NCI-H2107 treated with DMSO at 0.1 percent for 48 hours (cell line): ENCODE results near the gene SNAP25.

ENCODE experiments used
- DNase-seq: peaks from one replicate; lab custom pipeline; 2025; ENCODE audit not compliant: unreplicated experiment; lab: John Stamatoyannopoulos, UW

Gene SNAP25

GRCh38 chr20:10300582-10301446 is 82.2 kb downstream of the SNAP25 start:
- no peak for DNase-seq

- DNase-seq = no peak
Measured at GRCh38 chr20:10303852-10304251, 85.2 kb downstream of the SNAP25 start.

GRCh38 chr20:10304471-10305046 is 85.9 kb downstream of the SNAP25 start:
- DNase-seq = no peak

GRCh38 chr20:10306440-10307358 is 88.1 kb downstream of the SNAP25 start:
- no peak for DNase-seq

GRCh38 chr20:10307359-10307735 is 88.7 kb downstream of the SNAP25 start:
- no peak for DNase-seq

- no peak for DNase-seq
Measured at GRCh38 chr20:10308652-10309051, 90.0 kb downstream of the SNAP25 start.

- no peak for DNase-seq
Measured at GRCh38 chr20:10309326-10309725, 90.7 kb downstream of the SNAP25 start.

- DNase-seq = no peak
Measured at GRCh38 chr20:10312111-10312510, 93.5 kb downstream of the SNAP25 start.

GRCh38 chr20:10313215-10313614 is 94.6 kb downstream of the SNAP25 start:
- no peak for DNase-seq

- DNase-seq = no peak
Measured at GRCh38 chr20:10313701-10314100, 95.1 kb downstream of the SNAP25 start.

- DNase-seq = no peak
Measured at GRCh38 chr20:10314198-10314597, 95.6 kb downstream of the SNAP25 start.

- DNase-seq = no peak
Measured at GRCh38 chr20:10315138-10315537, 96.5 kb downstream of the SNAP25 start.

GRCh38 chr20:10316582-10316981 is 98.0 kb downstream of the SNAP25 start:
- peak; percentile 23 for DNase-seq

- DNase-seq = no peak
Measured at GRCh38 chr20:10318291-10319024, 99.8 kb downstream of the SNAP25 start.

GRCh38 chr20:10319855-10320254 is 101.2 kb downstream of the SNAP25 start:
- no peak for DNase-seq

GRCh38 chr20:10321138-10321717 is 102.6 kb downstream of the SNAP25 start:
- no peak for DNase-seq

- no peak for DNase-seq
Measured at GRCh38 chr20:10322073-10323012, 103.7 kb downstream of the SNAP25 start.

- no peak for DNase-seq
Measured at GRCh38 chr20:10323729-10324128, 105.1 kb downstream of the SNAP25 start.

GRCh38 chr20:10324198-10324847 is 105.7 kb downstream of the SNAP25 start:
- DNase-seq = no peak
